SK-N-SH (cell line): ENCODE results near the gene PRIMPOL. TPM values are rescaled to one million over a fixed set of nuclear protein-coding genes. Genes with fewer than 3 reads are reported as not detected.

Experiments
- CTCF ChIA-PET: fragments of 300-600, 350-600 bp; formaldehyde crosslinking; extraction: SDS; loops from one replicate; lab custom pipeline; 2021; lab: Yijun Ruan, JAX
- POLR2A ChIA-PET: fragments of 350-600 bp; sonication (Branson Sonifier 250); formaldehyde crosslinking; extraction: SDS; loops from one replicate; lab custom pipeline; 2020; ENCODE audit warnings: antibody characterized with exemption, inconsistent platforms; lab: Yijun Ruan, JAX
- DNase-seq: peaks from one replicate; pipeline ENCODE4 v3.0.0; 2012
- H2AFZ ChIP-seq: fragments of 200-600 bp; sonication (generic); 2 replicates; pipeline ENCODE4 v1.8.1; 2016; ENCODE audit warnings: antibody characterized with exemption, mild to moderate bottlenecking, low read depth
- H3F3A ChIP-seq: fragments of 200-600 bp; sonication (generic); replicated peaks from 2 replicates; pipeline ENCODE3; 2016; ENCODE audit warnings: antibody characterized with exemption, mild to moderate bottlenecking; ENCODE audit not compliant: insufficient read depth
- H3K27ac ChIP-seq, 2 experiments: fragments of 200-500 bp in 1 of 2; fragments of 200-600 bp in 1 of 2; sonication (Bioruptor generic) in 1 of 2; sonication (generic), shearing (Covaris generic) in 1 of 2; 2 replicates each; pipeline versions ENCODE4 v1.5.1 to v1.6.1; 2014 to 2016; ENCODE audit warnings: low read depth in 2 of 2, inconsistent platforms in 1 of 2, low read length in 1 of 2, mild to moderate bottlenecking in 1 of 2, mixed read lengths in 1 of 2
- H3K27me3 ChIP-seq: fragments of 200-600 bp; sonication (generic), shearing (Covaris generic); 2 replicates; pipeline ENCODE4 v1.6.1; 2016; ENCODE audit warnings: mixed run types; ENCODE audit not compliant: insufficient read depth
- H3K36me3 ChIP-seq, 2 experiments: fragments of 200-500 bp in 1 of 2; fragments of 200-600 bp in 1 of 2; sonication (Bioruptor generic) in 1 of 2; sonication (generic) in 1 of 2; replicated peaks in 1 of 2; 2 replicates each; pipeline versions ENCODE3 to v1.5.1; 2014 to 2016; ENCODE audit warnings: low read length in 1 of 2, mild to moderate bottlenecking in 1 of 2; ENCODE audit not compliant: insufficient read depth in 2 of 2, control insufficient read depth in 1 of 2
- H3K4me1 ChIP-seq, 2 experiments: fragments of 200-500 bp in 1 of 2; fragments of 200-600 bp in 1 of 2; sonication (Bioruptor generic) in 1 of 2; sonication (generic), shearing (Covaris generic) in 1 of 2; 2 replicates each; pipeline versions ENCODE4 v1.5.1 to v1.6.1; 2014 to 2016; ENCODE audit warnings: low read depth in 1 of 2, low read length in 1 of 2, mixed run types in 1 of 2; ENCODE audit not compliant: insufficient read depth in 2 of 2, control insufficient read depth in 1 of 2
- H3K4me2 ChIP-seq: fragments of 200-600 bp; sonication (generic), shearing (Covaris generic); 2 replicates; pipeline ENCODE4 v1.6.1; 2017; ENCODE audit warnings: mixed run types
- H3K4me3 ChIP-seq, 2 experiments: fragments of 200-500 bp in 1 of 2; fragments of 200-600 bp in 1 of 2; sonication (Bioruptor generic) in 1 of 2; sonication (generic), shearing (Covaris generic) in 1 of 2; 2 replicates each; pipeline versions ENCODE4 v1.5.1 to v1.8.1; 2014 to 2016; ENCODE audit warnings: low read depth in 2 of 2, inconsistent platforms in 1 of 2, low read length in 1 of 2, mild to moderate bottlenecking in 1 of 2, mixed read lengths in 1 of 2, moderate library complexity in 1 of 2
- H3K79me2 ChIP-seq: fragments of 200-600 bp; sonication (generic); 2 replicates; pipeline ENCODE4 v1.8.1; 2017; ENCODE audit warnings: mild to moderate bottlenecking; ENCODE audit not compliant: insufficient read depth
- H3K9ac ChIP-seq: fragments of 200-600 bp; sonication (generic); 2 replicates; pipeline ENCODE4 v1.6.1; 2017; ENCODE audit warnings: mixed run types
- H3K9me2 ChIP-seq: fragments of 200-600 bp; sonication (generic); 2 replicates; pipeline ENCODE4 v1.6.1; 2017; ENCODE audit warnings: mixed run types
- H3K9me3 ChIP-seq: fragments of 200-600 bp; sonication (generic); 2 replicates; pipeline ENCODE4 v1.6.1; 2017; ENCODE audit warnings: mixed run types, mild to moderate bottlenecking, moderate library complexity
- H4K20me1 ChIP-seq: fragments of 200-600 bp; sonication (generic); 2 replicates; pipeline ENCODE4 v1.6.1; 2017; ENCODE audit warnings: mild to moderate bottlenecking, mixed run types; ENCODE audit not compliant: insufficient read depth
- EP300 ChIP-seq, 2 experiments: IDR thresholded peaks; 2 replicates each; pipeline versions ENCODE4 v1.4.0 to v1.6.1; 2012; ENCODE audit warnings: borderline replicate concordance in 1 of 2, low read depth in 1 of 2, low read length in 1 of 2
- EZH2phosphoT487 ChIP-seq: fragments of 200-600 bp; sonication (generic); IDR thresholded peaks from 2 replicates; pipeline ENCODE4 v1.6.1; 2017; ENCODE audit warnings: low read depth, mixed run types, mild to moderate bottlenecking, antibody characterized with exemption, moderate library complexity, borderline replicate concordance
- FOXM1 ChIP-seq: IDR thresholded peaks from 2 replicates; pipeline ENCODE4 v1.4.0; 2012; ENCODE audit warnings: low read depth, mild to moderate bottlenecking
- GABPA ChIP-seq: IDR thresholded peaks from 2 replicates; pipeline ENCODE4 v1.4.0; 2012; ENCODE audit warnings: low read depth, mild to moderate bottlenecking
- GATA2 ChIP-seq: sonication (generic); formaldehyde crosslinking; IDR thresholded peaks from 2 replicates; pipeline ENCODE4 v1.5.0; 2020; ENCODE audit warnings: mild to moderate bottlenecking, missing genetic modification reagents
- MAX ChIP-seq: IDR thresholded peaks from 2 replicates; pipeline ENCODE4 v1.4.0; 2012; ENCODE audit warnings: low read depth
- MXI1 ChIP-seq: IDR thresholded peaks from 2 replicates; pipeline ENCODE4 v1.6.1; 2012; ENCODE audit warnings: mild to moderate bottlenecking, low read depth, low read length, improper control_type of control experiment
- RAD21 ChIP-seq: IDR thresholded peaks from 2 replicates; pipeline ENCODE4 v1.6.1; 2012; ENCODE audit warnings: mild to moderate bottlenecking, low read length
- RCOR1 ChIP-seq: fragments of 150-350 bp; IDR thresholded peaks from 2 replicates; pipeline ENCODE4 v1.6.1; 2017; ENCODE audit warnings: antibody characterized with exemption, low read length
- REST ChIP-seq: IDR thresholded peaks from 2 replicates; pipeline ENCODE4 v1.6.1; 2012; ENCODE audit warnings: mild to moderate bottlenecking, low read depth, low read length, moderate library complexity
- RFX5 ChIP-seq: IDR thresholded peaks from 2 replicates; pipeline ENCODE4 v1.6.1; 2012; ENCODE audit warnings: mild to moderate bottlenecking, improper control_type of control experiment, low read length
- SIN3A ChIP-seq: IDR thresholded peaks from 2 replicates; pipeline ENCODE4 v1.6.1; 2012; ENCODE audit warnings: low read depth, mild to moderate bottlenecking, low read length, moderate library complexity, borderline replicate concordance
- SMC3 ChIP-seq: IDR thresholded peaks from 2 replicates; pipeline ENCODE4 v1.6.1; 2012; ENCODE audit warnings: low read depth, low read length, improper control_type of control experiment
- TCF12 ChIP-seq: IDR thresholded peaks from 2 replicates; pipeline ENCODE4 v1.4.0; 2012
- USF2 ChIP-seq: fragments of 150-350 bp; IDR thresholded peaks from 2 replicates; pipeline ENCODE4 v1.6.1; 2017; ENCODE audit warnings: antibody characterized with exemption, low read length, low read depth, borderline replicate concordance
- ZBTB33 ChIP-seq: IDR thresholded peaks from 2 replicates; pipeline ENCODE4 v1.4.0; 2012; ENCODE audit warnings: low read depth, borderline replicate concordance
- WGBS: methylation state at CpG from one replicate; pipeline ENCODE4 v1.1.6; 2017; ENCODE audit warnings: low lambda C conversion rate; 5-methylcytosine and 5-hydroxymethylcytosine counted together
- polyA plus RNA-seq, 3 experiments: library from polyadenylated mRNA; depleted of rRNA; stranded (reverse); fragments of >200 nt; gene quantifications; 2 replicates each; pipeline ENCODE4 v1.2.3, GENCODE V29; 2012
- TF ChIP-seq, protein P1 (sequence below): fragments of 150-350 bp; IDR thresholded peaks from 2 replicates; pipeline ENCODE4 v1.6.1; 2016; ENCODE audit warnings: mild to moderate bottlenecking, low read depth, low read length

The PRIMPOL gene
- polyA plus RNA-seq, 1 of the 3 experiments (the other 2 are of a cell fraction): 8.0 TPM

DNA sequence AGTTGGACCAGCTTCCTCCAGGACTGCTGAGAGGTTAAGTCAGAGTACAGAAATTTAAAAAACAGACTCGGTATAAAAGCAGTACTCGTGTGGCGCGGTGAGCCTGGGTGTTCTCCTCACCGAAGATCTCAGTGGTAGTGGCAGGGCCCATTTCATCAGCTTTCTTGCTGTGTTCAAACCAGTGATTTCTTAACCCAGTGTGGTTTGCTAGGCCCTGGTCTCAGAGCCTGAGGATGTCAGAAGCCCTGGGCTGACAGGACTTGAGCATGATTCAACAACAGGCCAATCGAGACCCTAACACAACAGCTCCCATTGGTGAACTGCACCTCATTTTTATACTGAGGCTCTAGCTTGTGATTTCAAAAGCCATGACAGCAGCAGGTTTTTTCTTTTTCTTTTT, 23.2 kb downstream of the PRIMPOL start (continued):
- TF ChIP-seq ZBTB33: no peak

DNA sequence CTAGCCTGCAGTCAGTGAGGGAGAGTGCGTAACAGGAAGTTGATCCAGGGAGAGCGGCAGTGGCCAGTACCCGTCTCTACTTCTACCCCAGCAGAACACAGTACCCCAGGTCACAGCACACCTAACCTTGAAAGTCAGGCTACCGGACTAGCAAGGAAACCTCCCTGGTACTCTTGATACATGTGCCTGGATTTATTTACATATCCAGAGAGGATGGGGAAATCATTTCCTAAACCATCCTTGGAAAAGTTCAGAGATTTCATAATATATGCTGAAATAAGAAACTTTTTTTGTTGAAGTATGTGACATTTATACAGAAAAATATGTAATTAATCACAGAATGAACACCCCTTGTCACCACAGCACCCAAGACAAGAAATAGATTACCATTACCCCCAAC, 24.5 kb downstream of the PRIMPOL start:
- H3K9me3 ChIP-seq: no peaks in the 10 kb centered on the region
- no peaks in the 10 kb centered on the region for H4K20me1 ChIP-seq
- no peaks in the 10 kb centered on the region for H3K4me1 ChIP-seq
- no peak overlapping the region for H3K4me2 ChIP-seq
- DNase-seq: no peak
- CTCF ChIA-PET: no interaction called here
- H3K79me2 ChIP-seq: no peaks in the 10 kb centered on the region
- POLR2A ChIA-PET: no interaction called here
- H3F3A ChIP-seq: no peaks in the 10 kb centered on the region
- no peak overlapping the region for H2AFZ ChIP-seq
- peaks cover 7 to 16% of the 10 kb centered on the region in 2 experiments for H3K36me3 ChIP-seq
- WGBS: 96% methylated on average over 4 of the region's 4 CpGs
- H3K27ac ChIP-seq: no peak overlapping the region
- no peak overlapping the region for H3K9ac ChIP-seq
- TF ChIP-seq GABPA (no peak), MXI1 (no peak), MAX (no peak), RAD21 (no peak), SMC3 (no peak), RFX5 (no peak), USF2 (no peak)
- no peaks in the 10 kb centered on the region for H3K9me2 ChIP-seq
- no peaks in the 10 kb centered on the region for H3K27me3 ChIP-seq
- no peak overlapping the region for H3K4me3 ChIP-seq

- CTCF ChIA-PET: no interaction called here
- DNase-seq: no peak
- WGBS: 90% methylated on average over 5 of the region's 5 CpGs
- TF ChIP-seq FOXM1 (no peak), SIN3A (no peak), RCOR1 (no peak), EZH2phosphoT487 (no peak), MXI1 (no peak), SMC3 (no peak), RFX5 (no peak), EP300 (IDR thresholded peaks at IDR 0.05; ENCODE audit: borderline replicate concordance in 1 of 2, low read depth in 1 of 2, low read length in 1 of 2) (no peak), REST (no peak), USF2 (no peak), GATA2 (CRISPR knock-in tag) (no peak), TCF12 (no peak)
- TF ChIP-seq, protein P1, sequence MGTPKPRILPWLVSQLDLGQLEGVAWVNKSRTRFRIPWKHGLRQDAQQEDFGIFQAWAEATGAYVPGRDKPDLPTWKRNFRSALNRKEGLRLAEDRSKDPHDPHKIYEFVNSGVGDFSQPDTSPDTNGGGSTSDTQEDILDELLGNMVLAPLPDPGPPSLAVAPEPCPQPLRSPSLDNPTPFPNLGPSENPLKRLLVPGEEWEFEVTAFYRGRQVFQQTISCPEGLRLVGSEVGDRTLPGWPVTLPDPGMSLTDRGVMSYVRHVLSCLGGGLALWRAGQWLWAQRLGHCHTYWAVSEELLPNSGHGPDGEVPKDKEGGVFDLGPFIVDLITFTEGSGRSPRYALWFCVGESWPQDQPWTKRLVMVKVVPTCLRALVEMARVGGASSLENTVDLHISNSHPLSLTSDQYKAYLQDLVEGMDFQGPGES: no peak
Observed at GRCh38 chr4:184675018-184675417, 25.5 kb downstream of the PRIMPOL start.

More at GRCh38 chr4:184675018-184675417, 25.5 kb downstream of the PRIMPOL start:
- Histone ChIP-seq H2AFZ (no peak overlapping the region), H3K4me2 (no peak overlapping the region), H3K36me3 (peaks cover 6 to 16% of the 10 kb centered on the region in 2 experiments), H3K79me2 (no peaks in the 10 kb centered on the region), H3F3A (no peaks in the 10 kb centered on the region), H3K9me2 (no peaks in the 10 kb centered on the region), H3K4me3 (no peak overlapping the region), H3K9ac (no peak overlapping the region), H4K20me1 (no peaks in the 10 kb centered on the region), H3K4me1 (no peaks in the 10 kb centered on the region), H3K27ac (no peak overlapping the region), H3K27me3 (no peaks in the 10 kb centered on the region), H3K9me3 (no peaks in the 10 kb centered on the region)
- POLR2A ChIA-PET: no interaction called here
